ENCODE measurements around the gene SAMD4B.

DNA sequence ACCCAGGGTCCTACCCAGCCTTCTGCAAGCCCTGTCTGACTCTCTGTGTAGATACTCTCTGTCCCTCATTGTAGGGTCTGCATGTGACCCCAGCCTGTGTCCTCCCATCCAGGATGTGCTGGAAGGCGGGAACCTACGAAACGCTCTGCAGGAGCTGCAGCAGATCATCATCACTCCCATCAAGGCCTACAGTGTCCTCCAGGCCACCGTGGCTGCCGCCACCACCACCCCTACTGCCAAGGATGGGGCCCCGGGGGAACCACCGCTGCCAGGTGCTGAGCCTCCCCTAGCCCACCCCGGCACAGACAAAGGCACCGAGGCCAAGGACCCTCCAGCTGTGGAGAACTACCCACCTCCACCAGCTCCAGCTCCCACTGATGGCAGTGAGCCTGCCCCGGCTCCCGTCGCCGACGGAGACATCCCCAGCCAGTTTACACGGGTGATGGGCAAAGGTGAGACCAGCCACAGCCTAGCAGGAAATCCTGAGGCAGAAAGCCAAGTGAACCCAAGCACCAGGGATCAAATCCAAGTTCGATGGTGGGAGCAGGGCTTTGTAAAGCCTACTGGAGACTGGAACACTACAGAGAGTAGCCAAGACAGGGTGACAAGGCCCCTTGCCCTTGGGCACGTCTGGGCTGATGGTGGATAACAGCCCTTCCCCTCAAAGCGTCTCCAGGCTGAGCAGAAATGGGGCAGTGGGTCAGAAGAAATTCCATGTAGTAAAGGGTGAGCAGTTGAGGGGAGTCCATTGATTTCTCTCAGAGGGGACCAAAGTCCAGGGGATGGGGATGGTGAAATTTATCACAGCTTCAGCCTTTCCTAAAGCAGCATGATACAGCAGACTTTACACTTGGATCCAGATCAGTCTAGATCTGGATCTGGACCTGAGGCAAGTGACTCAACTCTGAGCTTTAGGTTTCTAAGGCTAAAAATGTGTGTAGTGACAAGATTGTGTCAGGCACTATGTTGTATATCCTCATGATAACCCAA is 35.4 kb downstream of the SAMD4B start:
- TF ChIP-seq POLR2A (IDR thresholded peaks at IDR 0.05) (no peak), POLR2AphosphoS5 (IDR thresholded peaks at IDR 0.05) (no peak)
- TF ChIP-seq, protein P1, sequence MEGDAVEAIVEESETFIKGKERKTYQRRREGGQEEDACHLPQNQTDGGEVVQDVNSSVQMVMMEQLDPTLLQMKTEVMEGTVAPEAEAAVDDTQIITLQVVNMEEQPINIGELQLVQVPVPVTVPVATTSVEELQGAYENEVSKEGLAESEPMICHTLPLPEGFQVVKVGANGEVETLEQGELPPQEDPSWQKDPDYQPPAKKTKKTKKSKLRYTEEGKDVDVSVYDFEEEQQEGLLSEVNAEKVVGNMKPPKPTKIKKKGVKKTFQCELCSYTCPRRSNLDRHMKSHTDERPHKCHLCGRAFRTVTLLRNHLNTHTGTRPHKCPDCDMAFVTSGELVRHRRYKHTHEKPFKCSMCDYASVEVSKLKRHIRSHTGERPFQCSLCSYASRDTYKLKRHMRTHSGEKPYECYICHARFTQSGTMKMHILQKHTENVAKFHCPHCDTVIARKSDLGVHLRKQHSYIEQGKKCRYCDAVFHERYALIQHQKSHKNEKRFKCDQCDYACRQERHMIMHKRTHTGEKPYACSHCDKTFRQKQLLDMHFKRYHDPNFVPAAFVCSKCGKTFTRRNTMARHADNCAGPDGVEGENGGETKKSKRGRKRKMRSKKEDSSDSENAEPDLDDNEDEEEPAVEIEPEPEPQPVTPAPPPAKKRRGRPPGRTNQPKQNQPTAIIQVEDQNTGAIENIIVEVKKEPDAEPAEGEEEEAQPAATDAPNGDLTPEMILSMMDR (IDR thresholded peaks at IDR 0.05), result no peak

All from prostate gland (tissue), 2 donors.